Measurements from ENCODE around the gene RRAS2. TPM values are rescaled to one million over a fixed set of nuclear protein-coding genes. Genes with fewer than 3 reads are reported as not detected.
A peak's percentile ranks its signal among the peaks of the same experiment; 100 is the strongest.

Gene RRAS2
- total RNA-seq, 2 experiments from 2014 or later, result 36.6 to 36.8 TPM

GRCh38 chr11:14248580-14248981 lies 110.4 kb downstream of the RRAS2 start:
- DNase-seq, result peak; percentile 10
- Mint-ChIP-seq H3K4me3 (no peak overlapping the region), H3K27me3 (ENCODE audit: low read depth) (no peaks in the 10 kb centered on the region), H3K27ac (no peak overlapping the region), H3K4me1 (ENCODE audit: low read depth) (peaks cover 15% of the 10 kb centered on the region), H3K9me3 (no peaks in the 10 kb centered on the region), H3K36me3 (ENCODE audit: low read depth) (no peaks in the 10 kb centered on the region)
- CTCF ChIA-PET, result interaction anchor here (0.6 to 1.8 kb wide), 11 partner anchors 8 to 556 kb away, joined by 3 to 21 read pairs (median 3); no protein-coding TSS in a partner anchor
- intact Hi-C loops (cut with micrococcal nuclease), result loop anchor here (2.0 kb wide), 2 partner anchors 100 to 762 kb away; no protein-coding TSS in a partner anchor

- DNase-seq, result no peak
- Mint-ChIP-seq H3K4me3 (no peak overlapping the region), H3K27me3 (ENCODE audit: low read depth) (no peaks in the 10 kb centered on the region), H3K27ac (no peak overlapping the region), H3K36me3 (ENCODE audit: low read depth) (no peaks in the 10 kb centered on the region), H3K4me1 (ENCODE audit: low read depth) (peaks cover 15% of the 10 kb centered on the region), H3K9me3 (no peaks in the 10 kb centered on the region)
- CTCF ChIA-PET, result no interaction called here
- intact Hi-C loops (cut with micrococcal nuclease), result no loop called here
These were observed 113.5 kb downstream of the RRAS2 start for GRCh38 chr11:14245444-14245843.

GRCh38 chr11:14244926-14245325 lies 114.1 kb downstream of the RRAS2 start:
- Mint-ChIP-seq H3K4me3 (no peak overlapping the region), H3K27ac (no peak overlapping the region), H3K4me1 (ENCODE audit: low read depth) (peaks cover 15% of the 10 kb centered on the region), H3K27me3 (ENCODE audit: low read depth) (no peaks in the 10 kb centered on the region), H3K9me3 (no peaks in the 10 kb centered on the region), H3K36me3 (ENCODE audit: low read depth) (no peaks in the 10 kb centered on the region)
- CTCF ChIA-PET, result interaction anchor here (0.6 kb wide), 1 partner anchor 709 kb away, joined by 3 read pairs; no protein-coding TSS in a partner anchor
- DNase-seq, result no peak
- intact Hi-C loops (cut with micrococcal nuclease), result no loop called here

GRCh38 chr11:14242733-14243132 lies 116.2 kb downstream of the RRAS2 start:
- CTCF ChIA-PET, result interaction anchor here (1.4 kb wide), 1 partner anchor 9 kb away, joined by 3 read pairs; no protein-coding TSS in a partner anchor
- Mint-ChIP-seq H3K4me3 (no peak overlapping the region), H3K27ac (no peak overlapping the region), H3K9me3 (no peaks in the 10 kb centered on the region), H3K27me3 (ENCODE audit: low read depth) (no peaks in the 10 kb centered on the region), H3K4me1 (ENCODE audit: low read depth) (peaks cover under 1% of the 10 kb centered on the region), H3K36me3 (ENCODE audit: low read depth) (no peaks in the 10 kb centered on the region)
- intact Hi-C loops (cut with micrococcal nuclease), result no loop called here
- no peak for DNase-seq

- DNase-seq, result no peak
- Mint-ChIP-seq H3K4me1 (ENCODE audit: low read depth) (no peaks in the 10 kb centered on the region), H3K9me3 (no peaks in the 10 kb centered on the region), H3K27me3 (ENCODE audit: low read depth) (no peaks in the 10 kb centered on the region), H3K27ac (no peak overlapping the region), H3K36me3 (ENCODE audit: low read depth) (no peaks in the 10 kb centered on the region), H3K4me3 (no peak overlapping the region)
- CTCF ChIA-PET, result interaction anchor here (1.4 kb wide), 1 partner anchor 9 kb away, joined by 3 read pairs; no protein-coding TSS in a partner anchor
- intact Hi-C loops (cut with micrococcal nuclease), result no loop called here
These were observed 116.8 kb downstream of the RRAS2 start for GRCh38 chr11:14242187-14242586.

GRCh38 chr11:14240951-14241350 lies 118.0 kb downstream of the RRAS2 start:
- H3K27me3 Mint-ChIP-seq (ENCODE audit: low read depth), result no peaks in the 10 kb centered on the region
- CTCF ChIA-PET, result interaction anchor here (0.6 to 1.2 kb wide), 2 partner anchors 10 to 206 kb away, joined by 3 to 4 read pairs; no protein-coding TSS in a partner anchor
- no peaks in the 10 kb centered on the region for H3K4me1 Mint-ChIP-seq (ENCODE audit: low read depth)
- H3K4me3 Mint-ChIP-seq, result no peak overlapping the region
- intact Hi-C loops (cut with micrococcal nuclease), result no loop called here
- H3K9me3 Mint-ChIP-seq, result no peaks in the 10 kb centered on the region
- DNase-seq, result no peak
- no peak overlapping the region for H3K27ac Mint-ChIP-seq
- H3K36me3 Mint-ChIP-seq (ENCODE audit: low read depth), result no peaks in the 10 kb centered on the region

- no peaks in the 10 kb centered on the region for H3K36me3 Mint-ChIP-seq (ENCODE audit: low read depth)
- H3K4me3 Mint-ChIP-seq, result no peak overlapping the region
- H3K4me1 Mint-ChIP-seq (ENCODE audit: low read depth), result no peaks in the 10 kb centered on the region
- CTCF ChIA-PET, result interaction anchor here (0.6 to 1.0 kb wide), 2 partner anchors 8 to 13 kb away, joined by 3 read pairs; no protein-coding TSS in a partner anchor
- no peak for DNase-seq
- no peak overlapping the region for H3K27ac Mint-ChIP-seq
- H3K9me3 Mint-ChIP-seq, result no peaks in the 10 kb centered on the region
- intact Hi-C loops (cut with micrococcal nuclease), result no loop called here
- no peaks in the 10 kb centered on the region for H3K27me3 Mint-ChIP-seq (ENCODE audit: low read depth)
These were observed 118.8 kb downstream of the RRAS2 start for GRCh38 chr11:14240221-14240620.

- Mint-ChIP-seq H3K4me1 (ENCODE audit: low read depth) (no peaks in the 10 kb centered on the region), H3K9me3 (no peaks in the 10 kb centered on the region), H3K4me3 (no peak overlapping the region), H3K36me3 (ENCODE audit: low read depth) (no peaks in the 10 kb centered on the region), H3K27ac (no peak overlapping the region), H3K27me3 (ENCODE audit: low read depth) (no peaks in the 10 kb centered on the region)
- DNase-seq, result peak; percentile 26
- intact Hi-C loops (cut with micrococcal nuclease), result no loop called here
- CTCF ChIA-PET, result interaction anchor here (0.7 kb wide), 1 partner anchor 14 kb away, joined by 3 read pairs; no protein-coding TSS in a partner anchor
These were observed 121.5 kb downstream of the RRAS2 start for GRCh38 chr11:14237444-14237961.

- no peak for DNase-seq
- no peaks in the 10 kb centered on the region for H3K27me3 Mint-ChIP-seq (ENCODE audit: low read depth)
- H3K27ac Mint-ChIP-seq, result no peak overlapping the region
- H3K4me1 Mint-ChIP-seq (ENCODE audit: low read depth), result no peaks in the 10 kb centered on the region
- intact Hi-C loops (cut with micrococcal nuclease), result no loop called here
- CTCF ChIA-PET, result interaction anchor here (1.6 kb wide), 1 partner anchor 18 kb away, joined by 6 read pairs; no protein-coding TSS in a partner anchor
- H3K9me3 Mint-ChIP-seq, result no peaks in the 10 kb centered on the region
- H3K36me3 Mint-ChIP-seq (ENCODE audit: low read depth), result no peaks in the 10 kb centered on the region
- H3K4me3 Mint-ChIP-seq, result no peak overlapping the region
These were observed 123.3 kb downstream of the RRAS2 start for GRCh38 chr11:14235701-14236100.

GRCh38 chr11:14234446-14234845 lies 124.5 kb downstream of the RRAS2 start:
- Mint-ChIP-seq H3K27ac (no peak overlapping the region), H3K4me1 (ENCODE audit: low read depth) (no peaks in the 10 kb centered on the region), H3K4me3 (no peak overlapping the region), H3K9me3 (no peaks in the 10 kb centered on the region), H3K36me3 (ENCODE audit: low read depth) (no peaks in the 10 kb centered on the region), H3K27me3 (ENCODE audit: low read depth) (no peaks in the 10 kb centered on the region)
- CTCF ChIA-PET, result interaction anchor here (1.1 to 1.6 kb wide), 2 partner anchors 17 kb away, joined by 3 to 6 read pairs; no protein-coding TSS in a partner anchor
- DNase-seq, result no peak
- intact Hi-C loops (cut with micrococcal nuclease), result no loop called here

- CTCF ChIA-PET, result no interaction called here
These were observed 126.3 kb downstream of the RRAS2 start for GRCh38 chr11:14232652-14233051.

GRCh38 chr11:14230407-14230806 lies 128.6 kb downstream of the RRAS2 start:
- Mint-ChIP-seq H3K36me3 (ENCODE audit: low read depth) (no peaks in the 10 kb centered on the region), H3K27ac (no peak overlapping the region), H3K4me1 (ENCODE audit: low read depth) (no peaks in the 10 kb centered on the region), H3K9me3 (no peaks in the 10 kb centered on the region), H3K4me3 (no peak overlapping the region), H3K27me3 (ENCODE audit: low read depth) (no peaks in the 10 kb centered on the region)
- intact Hi-C loops (cut with micrococcal nuclease), result no loop called here
- DNase-seq, result no peak
- CTCF ChIA-PET, result no interaction called here

More at GRCh38 chr11:14232652-14233051, 126.3 kb downstream of the RRAS2 start:
- no peak for DNase-seq
- Mint-ChIP-seq H3K36me3 (ENCODE audit: low read depth) (no peaks in the 10 kb centered on the region), H3K4me1 (ENCODE audit: low read depth) (no peaks in the 10 kb centered on the region), H3K9me3 (no peaks in the 10 kb centered on the region), H3K4me3 (no peak overlapping the region), H3K27ac (no peak overlapping the region), H3K27me3 (ENCODE audit: low read depth) (no peaks in the 10 kb centered on the region)
- intact Hi-C loops (cut with micrococcal nuclease), result no loop called here

- CTCF ChIA-PET, result interaction anchor here (0.6 kb wide), 1 partner anchor 327 kb away, joined by 3 read pairs; no protein-coding TSS in a partner anchor
- no peak overlapping the region for H3K4me3 Mint-ChIP-seq
These were observed 129.5 kb downstream of the RRAS2 start for GRCh38 chr11:14229472-14229871.

More at GRCh38 chr11:14229472-14229871, 129.5 kb downstream of the RRAS2 start:
- no peak for DNase-seq
- intact Hi-C loops (cut with micrococcal nuclease), result no loop called here
- Mint-ChIP-seq H3K4me1 (ENCODE audit: low read depth) (no peaks in the 10 kb centered on the region), H3K36me3 (ENCODE audit: low read depth) (no peaks in the 10 kb centered on the region), H3K27me3 (ENCODE audit: low read depth) (no peaks in the 10 kb centered on the region), H3K9me3 (no peaks in the 10 kb centered on the region), H3K27ac (no peak overlapping the region)
